GM21825 (cell line): ENCODE measurements around the gene KLHL42.
"Not testable (repeated sequence)": the region's sequence is repeated elsewhere in the genome, so short reads cannot be mapped to it uniquely, and the experiment has no call there.

ENCODE experiments used
- ATAC-seq: cut with Tn5 transposase; IDR thresholded peaks from one replicate; pipeline ENCODE4 v1.9.1; 2021; ENCODE audit warnings: mild to moderate bottlenecking, moderate library complexity; ENCODE audit not compliant: unreplicated experiment

The KLHL42 gene

GRCh38 chr12:27779920-27780611 lies at the start of gene KLHL42, which contains the start of gene MANSC4:
Gene KLHL42, plus strand, starts transcription at chr12:27780233. Its CDS starts 98 bp downstream, at chr12:27780331.
Gene MANSC4, minus strand, starts transcription at chr12:27780236. Its CDS starts 8,960 bp downstream, at chr12:27771276.
- peak; percentile 72 for ATAC-seq

- no peak for ATAC-seq
Observed at GRCh38 chr12:27732281-27732680, 47.8 kb upstream of the KLHL42 start.

GRCh38 chr12:27733052-27733656 lies 46.9 kb upstream of the KLHL42 start:
- no peak for ATAC-seq

- ATAC-seq: no peak
Observed at GRCh38 chr12:27733791-27734190, 46.2 kb upstream of the KLHL42 start.

GRCh38 chr12:27734321-27734720 lies 45.7 kb upstream of the KLHL42 start:
- not testable (repeated sequence) for ATAC-seq

- no peak for ATAC-seq
Observed at GRCh38 chr12:27743601-27744000, 36.4 kb upstream of the KLHL42 start.

- not testable (repeated sequence) for ATAC-seq
Observed at GRCh38 chr12:27745734-27746133, 34.3 kb upstream of the KLHL42 start.

GRCh38 chr12:27747111-27747820 lies 32.8 kb upstream of the KLHL42 start:
- ATAC-seq: no peak

GRCh38 chr12:27751386-27752047 lies 28.5 kb upstream of the KLHL42 start:
- no peak for ATAC-seq

- no peak for ATAC-seq
Observed at GRCh38 chr12:27754795-27755194, 25.2 kb upstream of the KLHL42 start.

GRCh38 chr12:27756670-27757195 lies 23.3 kb upstream of the KLHL42 start:
- ATAC-seq: no peak

- no peak for ATAC-seq
Observed at GRCh38 chr12:27762757-27763156, 17.3 kb upstream of the KLHL42 start.

GRCh38 chr12:27766587-27766986 lies 13.4 kb upstream of the KLHL42 start:
- ATAC-seq: no peak

GRCh38 chr12:27769142-27769673 lies 10.8 kb upstream of the KLHL42 start:
- ATAC-seq: no peak

- no peak for ATAC-seq
Observed at GRCh38 chr12:27771481-27772327, 8.3 kb upstream of the KLHL42 start.

GRCh38 chr12:27772328-27773049 lies 7.5 kb upstream of the KLHL42 start:
- ATAC-seq: no peak

GRCh38 chr12:27777141-27777540 lies 2.9 kb upstream of the KLHL42 start:
- ATAC-seq: no peak

- ATAC-seq: no peak
Observed at GRCh38 chr12:27778206-27778605, 1.8 kb upstream of the KLHL42 start.

- peak; percentile 9 for ATAC-seq
Observed at GRCh38 chr12:27779416-27779919, 565 bp upstream of the KLHL42 start.
